ENCODE measurements around the gene CYLC1. TPM values are rescaled to one million over a fixed set of nuclear protein-coding genes. Genes with fewer than 3 reads are reported as not detected.

CYLC1 gene
- total and polyA plus RNA-seq, 2 of the 8 experiments (the other 6 are each of a cell fraction or from before 2014, with no cell fraction given): not detected

DNA sequence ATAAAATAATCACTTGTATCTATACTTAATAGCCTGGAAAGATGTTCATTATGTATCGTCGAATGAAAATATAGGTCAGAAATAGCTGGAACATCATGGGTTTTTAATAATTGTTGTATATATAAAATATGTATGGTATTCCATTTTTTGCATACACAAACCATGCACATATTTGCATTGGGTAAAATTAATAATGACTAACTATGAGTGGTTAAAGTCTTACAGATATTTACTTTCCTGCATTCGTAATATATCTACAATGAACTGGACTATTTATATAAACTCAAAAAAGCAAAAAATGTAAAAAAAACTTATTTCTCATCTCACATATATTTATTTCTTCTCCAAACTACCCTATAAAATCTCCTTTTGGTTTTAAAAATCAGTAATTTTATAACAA, 46.0 kb downstream of the CYLC1 start:
- H2AK5ac ChIP-seq (ENCODE audit: low read depth, low read length): no peak overlapping the region
- H3K56ac ChIP-seq (replicated peaks; ENCODE audit: insufficient read length, low read depth, low read length): no peak overlapping the region
- H2BK5ac ChIP-seq (ENCODE audit: low read depth, low read length): no peak overlapping the region
- H3K14ac ChIP-seq (ENCODE audit: insufficient read length): no peak overlapping the region
- no peaks in the 10 kb centered on the region for H3K79me1 ChIP-seq (ENCODE audit: low read depth, low read length)
- no peak overlapping the region for H2AFZ ChIP-seq (ENCODE audit: low read length)
- no peaks in the 10 kb centered on the region for H3K23me2 ChIP-seq (ENCODE audit: low read depth, low read length)
- H3K36me3 ChIP-seq (ENCODE audit: control insufficient read depth in 2 of 4, insufficient read depth in 4 of 4, low read length in 3 of 4): no peaks in the 10 kb centered on the region
- no peaks in the 10 kb centered on the region for H3K9me3 ChIP-seq (ENCODE audit: insufficient read depth in 2 of 2, low read depth in 1 of 2, low read length in 1 of 2)
- H3K18ac ChIP-seq (ENCODE audit: extremely low read depth, low read length): no peak overlapping the region
- H3K9ac ChIP-seq (replicated peaks in 1 of 4; ENCODE audit: extremely low read depth in 1 of 4, low read depth in 3 of 4, low read length in 3 of 4): no peak overlapping the region
- no peak overlapping the region for H2BK15ac ChIP-seq (ENCODE audit: low read length)
- H4K8ac ChIP-seq (ENCODE audit: extremely low read depth, insufficient read depth, low read length): no peak overlapping the region
- no peaks in the 10 kb centered on the region for H3K4me1 ChIP-seq (replicated peaks in 1 of 4; ENCODE audit: control insufficient read depth in 3 of 4, insufficient read depth in 4 of 4, low read length in 3 of 4)
- H2BK120ac ChIP-seq (replicated peaks; ENCODE audit: low read depth, low read length): no peak overlapping the region
- ChIA-PET POLR2A (ENCODE audit: partially characterized antibody) (no interaction called here), CTCF (ENCODE audit: partially characterized antibody) (no interaction called here)
- no peaks in the 10 kb centered on the region for H3K79me2 ChIP-seq (ENCODE audit: control insufficient read depth in 1 of 2, insufficient read depth in 2 of 2, low read length in 2 of 2)
- H4K91ac ChIP-seq (replicated peaks; ENCODE audit: insufficient read length, low read length): no peak overlapping the region
- no peaks in the 10 kb centered on the region for H3K27me3 ChIP-seq (replicated peaks in 1 of 4; ENCODE audit: control insufficient read depth in 3 of 4, extremely low read depth in 1 of 4, insufficient read depth in 3 of 4, low read length in 3 of 4)
- no peak overlapping the region for H3K23ac ChIP-seq (ENCODE audit: insufficient read length)
- FAIRE-seq (no peak), DNase-seq (ENCODE audit: low read depth in 1 of 2, low spot score in 2 of 2) (no peak)
- H2BK12ac ChIP-seq (ENCODE audit: low read depth, low read length): no peak overlapping the region
- no peak overlapping the region for H3K4me3 ChIP-seq (ENCODE audit: extremely low read depth in 1 of 4, insufficient read depth in 2 of 4, low read depth in 3 of 4, low read length in 4 of 4)
- WGBS, 2 experiments (ENCODE audit: extremely low coverage in 1 of 2, insufficient coverage in 1 of 2, insufficient read length in 1 of 2, insufficient replicate concordance in 2 of 2, low coverage in 1 of 2, low lambda C conversion rate in 2 of 2, missing lambda C conversion rate in 1 of 2): 96% methylated on average over 3 of the region's 3 CpGs; no CpG with 5 or more reads in 1 of the 2 experiments
- H3K4ac ChIP-seq (replicated peaks; ENCODE audit: insufficient read length, low read depth, low read length): no peak overlapping the region
- H2BK20ac ChIP-seq (ENCODE audit: low read length): no peak overlapping the region
- H3K4me2 ChIP-seq (ENCODE audit: insufficient read depth in 1 of 2, low read depth in 2 of 2, low read length in 2 of 2): no peak overlapping the region
- H4K20me1 ChIP-seq (replicated peaks in 1 of 2; ENCODE audit: control insufficient read depth in 1 of 2, insufficient read depth in 2 of 2, low read length in 2 of 2): no peaks in the 10 kb centered on the region
- H4K5ac ChIP-seq (ENCODE audit: insufficient read length, low read depth, low read length): no peak overlapping the region
- H3K27ac ChIP-seq (ENCODE audit: low read depth, low read length): no peak overlapping the region
- no peak for TF ChIP-seq GTF2F1 (IDR thresholded peaks at IDR 0.05; ENCODE audit: borderline replicate concordance, low read depth, low read length)
- no peak for TF ChIP-seq BCL11A (IDR thresholded peaks at IDR 0.05; ENCODE audit: low read depth in 2 of 2, low read length in 2 of 2)
- no peak for TF ChIP-seq SIN3A (conservative IDR thresholded peaks at IDR 0.05 in 1 of 2, IDR thresholded peaks at IDR 0.05 in 1 of 2; ENCODE audit: low read depth in 1 of 2, low read length in 2 of 2)
- TF ChIP-seq YY1 (IDR thresholded peaks at IDR 0.05; ENCODE audit: low read depth, low read length): no peak
- no peak for TF ChIP-seq NANOG (IDR thresholded peaks at IDR 0.05; ENCODE audit: insufficient read depth, low read depth, low read length, poor library complexity, severe bottlenecking)
- no peak for TF ChIP-seq POLR2AphosphoS5 (IDR thresholded peaks at IDR 0.05; ENCODE audit: low read depth, low read length)
- TF ChIP-seq TCF12 (IDR thresholded peaks at IDR 0.05; ENCODE audit: low read depth, low read length): no peak
- TF ChIP-seq ATF3 (IDR thresholded peaks at IDR 0.05; ENCODE audit: insufficient read depth, low read depth, low read length): no peak
- no peak for TF ChIP-seq CBX8 (IDR thresholded peaks at IDR 0.05; ENCODE audit: borderline replicate concordance, low read depth, low read length)
- TF ChIP-seq SIX5 (IDR thresholded peaks at IDR 0.05; ENCODE audit: low read depth, low read length): no peak
- no peak for TF ChIP-seq CBX5 (IDR thresholded peaks at IDR 0.05; ENCODE audit: low read depth, low read length)
- no peak for TF ChIP-seq TBP (IDR thresholded peaks at IDR 0.05; ENCODE audit: low read depth, low read length)
- TF ChIP-seq CEBPB (IDR thresholded peaks at IDR 0.05; ENCODE audit: low read depth, low read length): no peak
